ENCODE results near the gene POU3F1. TPM values are rescaled to one million over a fixed set of nuclear protein-coding genes. Genes with fewer than 3 reads are reported as not detected.

POU3F1 gene
- total RNA-seq, 1 experiment from 2014 or later, result 5.8 TPM

- no peak overlapping the region for H2AFZ ChIP-seq (ENCODE audit: low read length)
- H3K9me3 ChIP-seq (ENCODE audit: control insufficient read depth, low read depth, low read length), result no peaks in the 10 kb centered on the region
- H3K79me2 ChIP-seq (ENCODE audit: insufficient read depth, low read length), result peaks cover 4% of the 10 kb centered on the region; the same call in 1 of the 2 replicates
- H3K4me2 ChIP-seq (ENCODE audit: insufficient read depth, insufficient read length, low read length), result no peak overlapping the region
- Mint-ChIP-seq H3K36me3 (ENCODE audit: insufficient read depth in 1 of 3, low read depth in 3 of 3) (peaks cover 38 to 86% (median 84%) of the 10 kb centered on the region in 3 experiments; a peak in 6 of 7 replicates), H3K27ac (no peak overlapping the region), H3K9me3 (no peaks in the 10 kb centered on the region), H3K27me3 (ENCODE audit: low read depth) (no peaks in the 10 kb centered on the region), H3K4me1 (peaks cover 0 to under 1% of the 10 kb centered on the region in 2 experiments; a peak in 1 of 4 replicates), H3K4me3 (no peak overlapping the region)
- H3K27me3 ChIP-seq (ENCODE audit: insufficient read depth, low read length), result no peaks in the 10 kb centered on the region
- H3K56ac ChIP-seq (ENCODE audit: insufficient read length, low read depth, low read length), result no peak overlapping the region
- no peak overlapping the region for H3K9ac ChIP-seq (ENCODE audit: extremely low read depth, insufficient read length, low read length)
- no peak overlapping the region for H3K18ac ChIP-seq (ENCODE audit: insufficient read length, low read depth, low read length)
- WGBS (ENCODE audit: extremely low coverage, insufficient read length, low lambda C conversion rate), result no CpG with 5 or more reads among the region's 2 CpGs
- peaks cover 5% of the 10 kb centered on the region for H3K79me1 ChIP-seq (ENCODE audit: insufficient read depth, low read depth, low read length, poor library complexity, severe bottlenecking)
- H2BK120ac ChIP-seq (ENCODE audit: low read depth, low read length, poor library complexity, severe bottlenecking), result no peak overlapping the region
- H4K91ac ChIP-seq (ENCODE audit: insufficient read length, low read depth, low read length), result no peak overlapping the region
- H3T11ph ChIP-seq (ENCODE audit: low read length), result no peak overlapping the region
- H3K23me2 ChIP-seq (ENCODE audit: insufficient read length, low read depth, low read length, poor library complexity, severe bottlenecking), result no peaks in the 10 kb centered on the region
- H3K4me1 ChIP-seq (ENCODE audit: insufficient read depth, low read length), result no peaks in the 10 kb centered on the region
- H2BK20ac ChIP-seq (ENCODE audit: low read depth, low read length, poor library complexity, severe bottlenecking), result no peak overlapping the region
- no peaks in the 10 kb centered on the region for H4K20me1 ChIP-seq (ENCODE audit: control insufficient read depth, insufficient read depth, insufficient read length)
- no peak overlapping the region for H2AK5ac ChIP-seq (ENCODE audit: insufficient read length, low read length)
- H4K5ac ChIP-seq (ENCODE audit: insufficient read length, low read depth, low read length), result no peak overlapping the region
- no peak for DNase-seq
- H3K23ac ChIP-seq (ENCODE audit: insufficient read length, low read depth, low read length), result no peak overlapping the region
- no peak overlapping the region for H3K27ac ChIP-seq (ENCODE audit: insufficient read length, low read depth, low read length)
- H4K8ac ChIP-seq (replicated peaks; ENCODE audit: insufficient read length, low read depth, low read length), result no peak overlapping the region
- no peak overlapping the region for H2BK12ac ChIP-seq (ENCODE audit: insufficient read length, low read depth, low read length)
- no peak overlapping the region for H3K14ac ChIP-seq (ENCODE audit: insufficient read depth, low read length)
- no peak for TF ChIP-seq CTCF (conservative IDR thresholded peaks at IDR 0.05)
- H2BK15ac ChIP-seq (ENCODE audit: low read depth, low read length), result no peak overlapping the region
- no peak overlapping the region for H3K4ac ChIP-seq (ENCODE audit: low read depth, low read length)
- no peak overlapping the region for H2BK5ac ChIP-seq (ENCODE audit: insufficient read length, low read length)
These were observed 26.2 kb downstream of the POU3F1 start for GRCh38 chr1:38020396-38020795.

Measured in H9 (cell line).